ENCODE results near the gene SLC35G3.

Gene SLC35G3

DNA sequence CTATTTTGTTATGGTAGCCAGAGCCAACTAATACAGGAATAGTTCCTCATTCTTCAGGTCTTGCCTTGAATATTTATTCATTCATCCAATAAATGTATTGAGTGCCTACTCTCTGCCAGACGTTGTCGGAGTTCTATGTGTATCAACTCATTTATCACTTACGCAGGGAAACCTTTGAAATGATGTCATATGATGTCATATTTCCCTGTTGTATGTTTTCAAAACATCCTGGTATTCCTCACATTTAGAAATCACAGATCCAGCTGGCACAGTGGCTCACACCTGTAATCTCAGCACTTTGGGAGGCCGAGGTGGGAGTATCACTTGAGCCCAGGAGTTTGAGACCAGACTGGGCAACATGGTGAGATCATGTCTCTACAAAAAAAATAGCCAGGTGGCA is 49.4 kb downstream of the SLC35G3 start:
- no peak for DNase-seq (ENCODE audit: insufficient read length, low spot score)
- TF ChIP-seq, protein P1, sequence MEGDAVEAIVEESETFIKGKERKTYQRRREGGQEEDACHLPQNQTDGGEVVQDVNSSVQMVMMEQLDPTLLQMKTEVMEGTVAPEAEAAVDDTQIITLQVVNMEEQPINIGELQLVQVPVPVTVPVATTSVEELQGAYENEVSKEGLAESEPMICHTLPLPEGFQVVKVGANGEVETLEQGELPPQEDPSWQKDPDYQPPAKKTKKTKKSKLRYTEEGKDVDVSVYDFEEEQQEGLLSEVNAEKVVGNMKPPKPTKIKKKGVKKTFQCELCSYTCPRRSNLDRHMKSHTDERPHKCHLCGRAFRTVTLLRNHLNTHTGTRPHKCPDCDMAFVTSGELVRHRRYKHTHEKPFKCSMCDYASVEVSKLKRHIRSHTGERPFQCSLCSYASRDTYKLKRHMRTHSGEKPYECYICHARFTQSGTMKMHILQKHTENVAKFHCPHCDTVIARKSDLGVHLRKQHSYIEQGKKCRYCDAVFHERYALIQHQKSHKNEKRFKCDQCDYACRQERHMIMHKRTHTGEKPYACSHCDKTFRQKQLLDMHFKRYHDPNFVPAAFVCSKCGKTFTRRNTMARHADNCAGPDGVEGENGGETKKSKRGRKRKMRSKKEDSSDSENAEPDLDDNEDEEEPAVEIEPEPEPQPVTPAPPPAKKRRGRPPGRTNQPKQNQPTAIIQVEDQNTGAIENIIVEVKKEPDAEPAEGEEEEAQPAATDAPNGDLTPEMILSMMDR (IDR thresholded peaks at IDR 0.05; ENCODE audit: insufficient read depth, missing control alignments): no peak
- no peak for FAIRE-seq
